ENCODE results near the gene ASS1. TPM values are rescaled to one million over a fixed set of nuclear protein-coding genes. Genes with fewer than 3 reads are reported as not detected.

ASS1 gene
- total RNA-seq, 1 experiment from 2014 or later = 5.8 TPM

GRCh38 chr9:130539420-130540223 lies 94.9 kb downstream of the ASS1 start:
- TF ChIP-seq EZH2 (IDR thresholded peaks at IDR 0.05; ENCODE audit: borderline replicate concordance, low read depth, low read length, poor library complexity, severe bottlenecking) = no peak
- TF ChIP-seq, protein P1, sequence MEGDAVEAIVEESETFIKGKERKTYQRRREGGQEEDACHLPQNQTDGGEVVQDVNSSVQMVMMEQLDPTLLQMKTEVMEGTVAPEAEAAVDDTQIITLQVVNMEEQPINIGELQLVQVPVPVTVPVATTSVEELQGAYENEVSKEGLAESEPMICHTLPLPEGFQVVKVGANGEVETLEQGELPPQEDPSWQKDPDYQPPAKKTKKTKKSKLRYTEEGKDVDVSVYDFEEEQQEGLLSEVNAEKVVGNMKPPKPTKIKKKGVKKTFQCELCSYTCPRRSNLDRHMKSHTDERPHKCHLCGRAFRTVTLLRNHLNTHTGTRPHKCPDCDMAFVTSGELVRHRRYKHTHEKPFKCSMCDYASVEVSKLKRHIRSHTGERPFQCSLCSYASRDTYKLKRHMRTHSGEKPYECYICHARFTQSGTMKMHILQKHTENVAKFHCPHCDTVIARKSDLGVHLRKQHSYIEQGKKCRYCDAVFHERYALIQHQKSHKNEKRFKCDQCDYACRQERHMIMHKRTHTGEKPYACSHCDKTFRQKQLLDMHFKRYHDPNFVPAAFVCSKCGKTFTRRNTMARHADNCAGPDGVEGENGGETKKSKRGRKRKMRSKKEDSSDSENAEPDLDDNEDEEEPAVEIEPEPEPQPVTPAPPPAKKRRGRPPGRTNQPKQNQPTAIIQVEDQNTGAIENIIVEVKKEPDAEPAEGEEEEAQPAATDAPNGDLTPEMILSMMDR (conservative IDR thresholded peaks at IDR 0.05; ENCODE audit: low read depth, low read length) = no peak
- H3K4me3 ChIP-seq (ENCODE audit: low read depth, low read length, poor library complexity, severe bottlenecking) = no peak overlapping the region
- ChIA-PET POLR2A (ENCODE audit: low non-redundant PET) (no interaction called here), CTCF (interaction anchor here (0.6 kb wide), 1 partner anchor 508 kb away, joined by 4 read pairs; no protein-coding TSS in a partner anchor)
- H3K9me3 ChIP-seq (ENCODE audit: low read depth, low read length, poor library complexity, severe bottlenecking) = no peaks in the 10 kb centered on the region
- no peak for DNase-seq (ENCODE audit: low spot score)
- H3K4me1 ChIP-seq (ENCODE audit: insufficient read depth, low read length, poor library complexity, severe bottlenecking) = peaks cover 6% of the 10 kb centered on the region
- intact Hi-C loops (cut with micrococcal nuclease; ENCODE audit: unreplicated experiment) = no loop called here
- BruUV-seq (replicated peaks) = no TSS peak
- H3K27me3 ChIP-seq (replicated peaks; ENCODE audit: insufficient read depth, low read depth, low read length, poor library complexity) = peaks cover 57% of the 10 kb centered on the region
- H3K27ac ChIP-seq (ENCODE audit: low read depth, low read length, poor library complexity, severe bottlenecking) = no peak overlapping the region
- H3K36me3 ChIP-seq (ENCODE audit: insufficient read depth, low read length, poor library complexity, severe bottlenecking) = no peaks in the 10 kb centered on the region

DNA sequence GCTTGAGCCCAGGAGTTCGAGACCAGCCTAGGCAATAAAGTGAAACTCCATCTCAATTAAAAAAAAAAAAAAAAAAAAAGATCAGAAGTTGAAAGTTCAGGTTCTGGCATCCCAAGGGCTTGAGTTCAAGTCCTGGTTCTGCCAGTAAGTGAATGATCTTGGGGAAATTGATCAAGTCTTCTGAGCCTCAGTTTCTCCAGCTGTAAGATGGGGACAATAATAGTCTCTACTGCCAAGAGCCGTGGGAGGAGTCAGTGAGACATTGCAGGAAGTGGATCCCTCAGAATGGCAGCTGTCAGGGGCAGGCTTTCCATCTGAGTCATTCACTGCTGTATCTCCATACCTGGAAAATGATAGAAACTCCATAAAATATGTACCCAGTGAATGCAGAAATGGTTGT lies 96.8 kb downstream of the ASS1 start:
- no peak for DNase-seq (ENCODE audit: low spot score)
- no peaks in the 10 kb centered on the region for H3K9me3 ChIP-seq (ENCODE audit: low read depth, low read length, poor library complexity, severe bottlenecking)
- no TSS peak for BruUV-seq (replicated peaks)
- no peak for TF ChIP-seq EZH2 (IDR thresholded peaks at IDR 0.05; ENCODE audit: borderline replicate concordance, low read depth, low read length, poor library complexity, severe bottlenecking)
- TF ChIP-seq, protein P1 (conservative IDR thresholded peaks at IDR 0.05; ENCODE audit: low read depth, low read length) = no peak
- no peaks in the 10 kb centered on the region for H3K4me1 ChIP-seq (ENCODE audit: insufficient read depth, low read length, poor library complexity, severe bottlenecking)
- no peaks in the 10 kb centered on the region for H3K36me3 ChIP-seq (ENCODE audit: insufficient read depth, low read length, poor library complexity, severe bottlenecking)
- ChIA-PET CTCF (no interaction called here), POLR2A (ENCODE audit: low non-redundant PET) (no interaction called here)
- H3K27ac ChIP-seq (ENCODE audit: low read depth, low read length, poor library complexity, severe bottlenecking) = no peak overlapping the region
- peaks cover 42% of the 10 kb centered on the region for H3K27me3 ChIP-seq (replicated peaks; ENCODE audit: insufficient read depth, low read depth, low read length, poor library complexity)
- intact Hi-C loops (cut with micrococcal nuclease; ENCODE audit: unreplicated experiment) = no loop called here
- H3K4me3 ChIP-seq (ENCODE audit: low read depth, low read length, poor library complexity, severe bottlenecking) = no peak overlapping the region

- Histone ChIP-seq H3K4me1 (ENCODE audit: insufficient read depth, low read length, poor library complexity, severe bottlenecking) (no peaks in the 10 kb centered on the region), H3K27ac (ENCODE audit: low read depth, low read length, poor library complexity, severe bottlenecking) (no peak overlapping the region), H3K27me3 (replicated peaks; ENCODE audit: insufficient read depth, low read depth, low read length, poor library complexity) (peaks cover 37% of the 10 kb centered on the region), H3K4me3 (ENCODE audit: low read depth, low read length, poor library complexity, severe bottlenecking) (no peak overlapping the region), H3K36me3 (ENCODE audit: insufficient read depth, low read length, poor library complexity, severe bottlenecking) (no peaks in the 10 kb centered on the region), H3K9me3 (ENCODE audit: low read depth, low read length, poor library complexity, severe bottlenecking) (no peaks in the 10 kb centered on the region)
- CTCF ChIA-PET = no interaction called here
- TF ChIP-seq, protein P1 (conservative IDR thresholded peaks at IDR 0.05; ENCODE audit: low read depth, low read length) = no peak
- no peak for TF ChIP-seq EZH2 (IDR thresholded peaks at IDR 0.05; ENCODE audit: borderline replicate concordance, low read depth, low read length, poor library complexity, severe bottlenecking)
- no peak for DNase-seq (ENCODE audit: low spot score)
- POLR2A ChIA-PET (ENCODE audit: low non-redundant PET) = no interaction called here
- no TSS peak for BruUV-seq (replicated peaks)
- intact Hi-C loops (cut with micrococcal nuclease; ENCODE audit: unreplicated experiment) = no loop called here
Observed at GRCh38 chr9:130542038-130542437, 97.3 kb downstream of the ASS1 start.
